Islet of Langerhans (tissue), 1 donor: ENCODE results near the gene KRTAP4-6.
"Not testable (repeated sequence)": the region's sequence is repeated elsewhere in the genome, so short reads cannot be mapped to it uniquely, and the experiment has no call there.

Experiments
- FAIRE-seq: peaks from one replicate; lab custom pipeline; 2011; peaks lifted over from hg19 to GRCh38; lab: Jason Lieb, UNC

Gene KRTAP4-6

GRCh38 chr17:41140360-41141131, at the start of gene KRTAP4-6:
Gene KRTAP4-6 (minus strand): TSS chr17:41140544. CDS start chr17:41140487, 57 bp downstream.
- no peak for FAIRE-seq

DNA sequence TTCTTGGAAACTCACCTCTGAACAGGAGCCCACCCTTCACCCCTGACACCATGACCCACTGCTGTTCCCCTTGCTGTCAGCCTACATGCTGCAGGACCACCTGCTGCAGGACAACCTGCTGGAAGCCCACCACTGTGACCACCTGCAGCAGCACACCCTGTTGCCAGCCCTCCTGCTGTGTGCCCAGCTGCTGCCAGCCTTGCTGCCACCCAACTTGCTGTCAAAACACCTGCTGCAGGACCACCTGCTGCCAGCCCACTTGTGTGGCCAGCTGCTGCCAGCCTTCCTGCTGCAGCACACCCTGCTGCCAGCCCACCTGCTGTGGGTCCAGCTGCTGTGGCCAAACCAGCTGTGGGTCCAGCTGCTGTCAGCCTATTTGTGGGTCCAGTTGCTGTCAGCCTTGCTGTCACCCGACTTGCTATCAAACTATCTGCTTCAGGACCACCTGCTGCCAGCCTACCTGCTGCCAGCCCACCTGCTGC, 49.5 kb upstream of the KRTAP4-6 start, which contains the start of gene KRTAP9-1:
KRTAP9-1 (plus strand) TSS at position 51 of the 482 bp plus-strand sequence; CDS start at position 51, 0 bp downstream.
- not testable (repeated sequence) for FAIRE-seq

DNA sequence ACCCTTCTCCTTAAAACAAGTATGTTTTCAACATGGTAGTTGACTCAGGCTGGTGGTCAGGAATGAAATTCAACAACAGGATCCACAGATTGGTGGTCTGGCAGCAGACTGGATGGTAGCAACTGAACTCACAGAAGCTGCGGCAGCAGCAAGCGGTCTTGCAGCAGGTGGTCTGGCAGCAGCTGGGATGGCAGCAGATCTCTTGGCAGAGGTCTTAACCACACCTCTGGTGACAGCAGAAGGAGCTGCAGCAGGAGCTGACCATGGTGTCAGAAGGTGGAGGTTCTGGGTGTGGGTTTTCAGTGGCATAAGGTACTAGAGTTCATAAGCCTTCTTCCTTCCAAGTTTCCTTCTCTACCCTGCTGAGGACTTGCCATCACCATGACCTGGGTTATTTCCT, 46.5 kb upstream of the KRTAP4-6 start:
- no peak for FAIRE-seq

DNA sequence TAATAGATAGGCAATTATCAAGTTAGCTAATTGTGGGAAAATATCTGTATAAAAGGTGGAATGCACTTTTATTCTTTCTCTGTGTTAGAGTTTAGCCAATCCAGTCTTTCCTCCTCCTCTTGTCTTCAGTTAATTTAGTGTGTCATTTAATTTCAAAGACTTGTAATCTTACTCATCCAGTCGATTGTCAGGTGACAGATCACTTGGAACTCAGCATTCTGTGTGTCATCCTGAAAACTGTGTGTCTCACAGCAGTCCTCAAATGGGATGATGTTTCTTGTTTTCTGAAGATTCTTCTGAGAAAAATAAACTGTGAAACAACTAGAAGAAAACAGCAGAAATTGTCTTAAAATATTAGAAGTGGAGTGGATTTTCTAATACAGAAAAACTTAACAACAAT, 44.7 kb upstream of the KRTAP4-6 start:
- FAIRE-seq = no peak

DNA sequence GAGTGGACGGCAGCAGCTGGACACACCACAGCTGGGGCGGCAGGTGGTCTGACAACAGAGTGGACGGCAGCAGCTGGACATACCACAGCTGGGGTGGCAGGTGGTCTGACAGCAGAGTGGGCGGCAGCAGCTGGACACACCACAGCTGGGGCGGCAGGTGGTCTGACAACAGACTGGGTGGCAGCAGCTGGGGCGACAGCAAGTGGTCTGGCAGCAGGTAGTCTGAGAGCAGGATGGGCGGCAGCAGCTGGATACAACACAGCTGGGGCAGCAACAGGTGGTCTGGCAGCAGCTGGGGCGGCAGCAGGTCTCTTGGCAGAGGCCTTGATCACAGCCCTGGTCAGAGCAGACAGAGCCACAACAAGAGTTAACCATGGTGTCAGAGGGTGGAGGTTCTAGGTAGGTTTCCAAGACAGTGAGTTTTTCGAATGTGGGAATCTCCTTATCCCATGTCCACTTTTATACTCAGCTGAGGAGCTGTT, 44.2 kb upstream of the KRTAP4-6 start, which contains the start of gene KRTAP4-1:
KRTAP4-1 (minus strand) TSS at position 432 of the 482 bp plus-strand sequence; CDS start at position 375, 57 bp downstream.
- no peak for FAIRE-seq

GRCh38 chr17:41178843-41179616, 38.7 kb upstream of the KRTAP4-6 start:
- FAIRE-seq = no peak

DNA sequence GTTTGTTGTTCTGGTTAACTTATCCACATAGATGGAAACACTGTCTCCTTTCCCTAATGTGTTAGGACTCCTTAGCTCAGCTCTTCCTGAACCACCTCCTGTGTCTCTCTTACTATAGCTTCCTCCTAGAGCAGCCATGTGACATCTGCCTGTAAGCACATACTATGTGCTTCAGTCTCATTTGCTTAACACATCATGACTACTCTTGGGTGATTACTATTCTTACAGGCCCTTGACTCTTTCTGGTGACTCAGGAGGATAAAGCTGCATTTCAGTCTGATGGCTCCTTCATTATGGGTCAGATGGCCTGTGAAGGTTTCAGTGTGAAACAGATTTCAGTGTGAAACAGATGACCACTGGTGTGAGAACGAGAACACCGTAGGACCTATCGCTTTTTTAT, 38.0 kb upstream of the KRTAP4-6 start:
- FAIRE-seq = no peak

DNA sequence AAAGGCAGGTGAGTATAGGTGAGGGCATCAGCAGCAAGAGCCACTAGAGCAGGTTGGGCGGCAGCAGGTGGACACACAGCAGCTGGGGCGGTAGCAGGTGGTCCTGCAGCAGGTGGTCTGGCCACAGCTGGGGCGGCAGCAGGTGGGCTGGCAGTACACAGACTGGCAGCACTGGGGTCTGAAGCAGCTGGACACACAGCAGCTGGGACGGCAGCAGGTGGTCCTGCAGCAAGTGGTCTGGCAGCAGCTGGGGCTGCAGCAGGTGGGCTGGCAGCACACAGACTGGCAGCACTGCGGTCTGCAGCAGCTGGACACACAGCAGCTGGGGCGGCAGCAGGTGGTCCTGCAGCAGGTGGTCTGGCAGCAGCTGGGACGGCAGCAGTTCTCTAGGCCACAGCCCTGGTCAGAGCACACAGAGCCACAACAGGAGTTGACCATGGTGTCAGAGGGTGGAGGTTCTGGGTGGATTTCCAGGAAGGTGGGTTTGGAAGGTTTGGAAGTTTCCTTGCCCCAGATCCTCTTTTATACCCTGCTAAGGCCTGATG, 37.5 kb upstream of the KRTAP4-6 start, which contains the start of gene KRTAP4-2:
KRTAP4-2 (minus strand) TSS at position 495 of the 545 bp plus-strand sequence; CDS start at position 438, 57 bp downstream.
- FAIRE-seq = no peak

DNA sequence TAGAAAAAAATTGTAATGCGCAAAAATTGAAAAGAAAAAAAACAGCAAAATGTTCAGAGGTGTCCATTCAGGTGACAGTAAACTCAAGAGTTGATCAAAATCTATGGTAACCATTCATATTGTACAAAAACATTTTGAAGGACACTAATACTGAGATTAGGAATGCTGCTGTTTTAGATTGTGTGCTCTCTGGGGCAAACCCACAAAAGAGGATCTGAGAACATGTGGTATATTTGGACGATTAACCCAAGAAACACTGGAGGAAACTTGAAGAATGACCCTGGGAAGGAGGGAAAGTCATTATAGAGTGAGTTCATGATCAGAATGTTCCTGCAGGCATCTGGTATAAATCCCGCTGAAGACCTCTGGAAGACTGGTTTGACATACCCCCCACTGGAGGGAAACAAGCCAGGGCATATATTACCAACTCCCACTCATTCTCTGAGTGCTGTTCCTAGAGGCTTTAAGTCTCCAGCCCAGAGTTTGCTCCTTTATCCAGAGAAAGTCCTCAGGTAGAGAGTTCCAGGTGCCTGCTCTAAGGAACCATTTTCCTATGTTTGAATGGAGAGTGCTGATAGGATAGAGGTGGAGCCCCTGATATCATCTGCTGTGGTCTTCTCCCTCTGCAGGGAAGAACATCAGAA, 36.5 kb upstream of the KRTAP4-6 start:
- no peak for FAIRE-seq

- no peak for FAIRE-seq
These were observed 31.5 kb upstream of the KRTAP4-6 start for GRCh38 chr17:41171886-41172285.

DNA sequence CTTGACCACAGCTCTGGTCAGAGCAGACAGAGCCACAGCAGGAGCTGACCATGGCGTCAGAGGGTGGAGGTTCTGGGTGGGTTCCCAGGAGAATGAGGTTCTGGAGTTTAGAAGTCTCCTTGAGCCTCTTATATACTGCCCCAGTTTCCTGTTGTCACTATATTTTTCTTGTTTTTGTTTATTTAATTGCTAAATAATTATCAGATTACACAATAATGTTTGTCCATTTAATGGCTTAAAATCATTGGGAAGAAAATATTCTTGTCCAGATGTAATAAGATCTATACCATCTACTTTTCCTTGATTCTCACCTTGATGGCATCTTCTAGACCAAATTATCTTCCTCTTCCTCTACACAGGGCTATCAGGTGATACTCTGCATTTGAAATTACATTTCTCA, 27.8 kb upstream of the KRTAP4-6 start, which contains the start of gene KRTAP4-3:
KRTAP4-3 (minus strand) TSS at position 101 of the 400 bp plus-strand sequence; CDS start at position 52, 49 bp downstream.
- FAIRE-seq = no peak

- FAIRE-seq = no peak
These were observed 27.2 kb upstream of the KRTAP4-6 start for GRCh38 chr17:41167561-41167960.

DNA sequence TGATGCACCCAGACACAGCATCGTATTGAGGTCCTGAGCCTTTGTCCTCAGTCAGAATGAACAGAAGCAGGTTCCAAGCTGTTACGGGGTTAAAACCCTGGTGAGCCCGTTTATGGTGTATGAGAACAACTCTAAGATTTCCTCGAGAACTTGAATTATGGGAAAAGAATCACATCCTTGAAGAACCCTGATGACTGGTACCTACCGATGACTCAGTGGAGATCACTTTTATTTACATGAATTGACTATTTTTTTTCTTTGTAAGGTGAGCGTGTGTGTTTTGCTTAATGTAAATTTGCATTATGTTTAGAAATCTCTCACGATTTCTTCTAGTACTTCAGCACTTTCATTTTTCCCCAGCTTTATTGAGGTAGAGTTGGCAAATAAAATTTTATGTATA, 23.5 kb upstream of the KRTAP4-6 start:
- no peak for FAIRE-seq

GRCh38 chr17:41160648-41161047, 20.3 kb upstream of the KRTAP4-6 start, which contains the start of gene KRTAP4-4:
Gene KRTAP4-4 (minus strand): TSS chr17:41160748. CDS start chr17:41160691, 57 bp downstream.
- FAIRE-seq = no peak

- not testable (repeated sequence) for FAIRE-seq
These were observed 19.8 kb upstream of the KRTAP4-6 start for GRCh38 chr17:41160190-41160589.

GRCh38 chr17:41153856-41154255, 13.5 kb upstream of the KRTAP4-6 start:
- no peak for FAIRE-seq

DNA sequence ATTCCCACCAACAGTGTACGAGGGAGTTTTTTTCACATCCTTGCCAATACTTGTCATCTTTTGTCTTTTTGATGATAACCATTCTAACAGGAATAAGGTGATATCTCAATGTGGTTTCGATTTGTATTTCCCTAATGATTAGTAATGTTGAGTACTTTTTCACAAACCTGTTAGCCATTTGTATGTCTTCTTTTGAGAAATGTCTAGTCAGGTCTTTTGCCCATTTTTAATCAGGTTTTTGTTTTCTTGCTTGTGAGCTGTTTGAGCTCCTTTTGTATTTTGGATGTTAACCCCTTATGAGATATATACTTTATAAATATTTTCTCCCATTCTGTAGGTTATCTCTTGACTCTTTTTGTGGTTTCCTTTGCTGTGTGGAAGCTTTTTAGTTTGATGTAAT, 11.2 kb upstream of the KRTAP4-6 start:
- FAIRE-seq = no peak

- FAIRE-seq = no peak
These were observed 9.7 kb upstream of the KRTAP4-6 start for GRCh38 chr17:41150026-41150425.

DNA sequence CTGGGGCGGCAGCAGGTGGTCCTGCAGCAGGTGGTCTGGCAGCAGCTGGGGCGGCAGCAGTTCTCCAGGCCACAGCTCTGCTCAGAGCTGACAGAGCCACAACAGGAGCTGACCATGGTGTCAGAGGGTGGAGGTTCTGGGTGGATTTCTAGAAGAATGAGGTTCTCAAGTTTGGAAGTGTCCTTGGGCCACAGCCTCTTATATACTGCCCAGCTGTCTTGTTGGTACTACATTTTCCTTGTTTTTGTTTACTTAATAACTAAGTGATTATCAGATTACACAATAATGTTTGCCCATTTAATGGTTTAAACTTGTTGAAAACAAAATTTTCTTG, 9.3 kb upstream of the KRTAP4-6 start, which contains the start of gene KRTAP4-5:
KRTAP4-5 (minus strand) TSS at position 174 of the 334 bp plus-strand sequence; CDS start at position 116, 58 bp downstream.
- no peak for FAIRE-seq

DNA sequence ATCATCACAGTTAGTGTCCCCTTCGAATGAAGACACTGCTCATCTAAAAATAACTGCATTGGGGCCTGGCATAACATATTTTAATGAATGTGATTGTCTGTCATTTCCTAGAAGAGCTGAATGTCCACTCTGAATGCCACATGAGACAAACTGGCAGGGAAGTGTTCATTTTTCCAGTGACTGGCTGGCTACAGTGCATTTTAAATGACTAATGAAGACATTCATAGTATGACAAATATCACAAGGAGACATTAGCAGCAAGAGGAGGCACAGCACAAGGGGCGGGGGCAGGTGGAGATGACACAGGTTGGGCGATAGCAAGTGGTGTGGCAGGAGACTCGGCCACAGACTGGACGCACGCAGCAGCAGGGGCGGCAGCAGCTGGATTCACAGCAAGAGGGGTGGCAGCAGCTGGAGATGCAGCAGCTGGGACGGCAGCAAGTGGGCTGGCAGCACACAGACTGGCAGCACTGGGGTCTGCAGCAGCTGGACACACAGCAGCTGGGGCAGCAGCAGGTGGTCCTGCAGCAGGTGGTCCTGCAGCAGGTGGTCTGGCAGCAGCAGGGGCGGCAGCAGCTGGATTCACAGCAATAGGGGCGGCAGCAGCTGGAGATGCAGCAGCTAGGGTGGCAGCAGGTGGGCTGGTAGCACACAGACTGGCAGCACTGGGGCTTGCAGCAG, 8.8 kb upstream of the KRTAP4-6 start:
- FAIRE-seq = not testable (repeated sequence)
